Measurements from ENCODE around the gene IP6K3. TPM values are rescaled to one million over a fixed set of nuclear protein-coding genes. Genes with fewer than 3 reads are reported as not detected.

The IP6K3 gene
- total RNA-seq, 1 experiment from 2014 or later, result not detected

DNA sequence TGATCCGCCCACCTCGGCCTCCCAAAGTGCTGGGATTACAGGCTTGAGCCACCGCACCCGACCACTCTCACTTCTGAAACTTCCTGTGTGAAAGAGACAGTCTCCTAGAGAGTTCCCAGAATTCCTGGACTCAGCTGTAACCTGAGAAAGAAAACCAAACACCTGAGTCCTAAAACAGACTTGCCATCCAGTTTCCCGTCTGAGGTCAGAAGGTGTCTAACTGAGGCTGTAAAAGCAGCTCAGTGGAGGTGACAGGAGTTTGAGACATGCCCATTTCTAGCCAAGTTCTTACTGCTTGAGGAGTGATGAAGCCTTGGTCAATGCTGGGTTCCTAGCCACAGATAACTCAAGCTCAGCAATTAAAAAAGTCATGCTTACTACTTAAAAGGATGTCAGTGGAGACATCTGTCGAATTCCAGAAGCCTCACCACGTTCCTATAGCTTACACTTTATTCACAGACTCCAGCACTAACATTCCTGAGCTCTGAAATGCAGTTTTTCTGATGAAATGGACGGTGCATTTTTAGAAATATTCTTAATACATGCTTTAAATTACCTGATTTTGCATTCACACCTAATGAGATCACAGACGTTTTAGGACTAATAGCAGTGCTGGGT, 41.3 kb downstream of the IP6K3 start:
- no peak for DNase-seq (ENCODE audit: low read depth, low spot score)
- in situ Hi-C loops (cut with HindIII; ENCODE audit: low pct_unique_long_range_greater_than_20kb, low sequenced_read_pairs), result no loop called here

DNA sequence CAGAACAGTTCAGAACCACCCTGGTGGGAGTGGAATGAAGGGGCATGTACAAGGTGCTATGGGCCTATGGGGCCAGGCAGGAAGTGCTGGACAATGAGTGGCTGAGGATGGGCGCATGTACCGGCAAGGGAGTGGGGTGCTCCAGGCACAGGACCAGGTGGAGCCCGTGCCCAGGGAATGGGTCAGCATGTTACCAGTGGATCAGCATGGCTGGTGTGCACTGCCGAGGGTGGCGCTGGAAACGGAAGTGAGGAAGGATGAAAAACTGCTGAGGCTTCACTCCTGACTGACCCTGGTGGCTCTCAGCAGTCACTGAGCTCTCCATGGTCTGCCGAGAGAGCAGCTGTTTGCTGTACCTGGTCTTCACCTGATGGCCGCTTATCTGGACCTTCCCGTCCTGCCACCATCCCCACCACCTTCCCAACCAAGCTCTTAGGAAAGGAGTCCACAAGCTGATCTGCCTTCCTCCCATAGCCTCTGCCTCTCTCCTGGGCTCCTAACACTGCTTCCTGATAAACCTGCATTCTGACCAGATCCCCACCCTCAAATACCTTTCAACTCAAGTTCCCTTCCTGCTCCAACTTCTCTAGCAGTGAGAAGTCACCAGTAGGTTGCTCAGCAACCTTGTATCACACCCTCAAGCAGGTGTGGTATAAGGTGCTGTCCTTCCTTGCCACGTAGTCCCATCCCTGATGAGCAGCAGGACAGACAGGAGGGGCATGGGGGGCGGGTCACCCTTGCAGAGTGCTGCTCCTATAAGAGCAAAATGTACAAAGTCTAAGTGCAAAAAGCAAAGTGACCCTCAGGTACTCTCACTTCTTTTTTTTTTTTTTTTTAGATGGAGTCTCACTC, 42.3 kb downstream of the IP6K3 start:
- no peak for DNase-seq (ENCODE audit: low read depth, low spot score)
- in situ Hi-C loops (cut with HindIII; ENCODE audit: low pct_unique_long_range_greater_than_20kb, low sequenced_read_pairs), result no loop called here

DNA sequence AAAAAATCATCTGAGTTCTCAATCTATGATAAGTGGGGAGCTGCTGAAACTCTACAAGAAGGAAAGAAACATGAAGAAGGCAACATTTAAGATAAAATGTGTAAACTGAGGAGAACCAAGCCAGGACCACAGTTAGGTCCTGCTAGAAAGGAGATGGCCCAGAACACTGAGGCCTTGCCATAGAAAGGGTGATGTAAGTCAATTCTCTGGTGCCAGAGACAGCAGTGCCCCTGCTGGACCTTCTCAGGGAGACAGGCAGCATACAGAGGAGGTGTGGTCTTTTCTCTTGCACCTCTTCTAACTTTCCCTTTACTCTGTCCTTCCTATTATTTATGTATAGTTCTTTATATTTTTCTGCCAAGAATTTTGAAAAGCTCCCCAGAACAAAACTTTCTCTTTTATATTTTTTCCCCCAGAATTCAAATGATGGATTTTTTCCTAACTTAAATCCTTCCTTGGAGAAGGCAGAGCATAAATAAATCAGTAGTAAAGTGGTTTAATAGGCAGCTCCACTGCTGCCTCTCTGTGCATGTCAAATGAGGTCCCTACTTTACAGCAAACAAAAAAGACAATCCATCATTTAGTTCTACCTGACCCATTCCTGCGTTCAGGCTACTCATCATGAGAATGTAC, 44.2 kb downstream of the IP6K3 start:
- in situ Hi-C loops (cut with HindIII; ENCODE audit: low pct_unique_long_range_greater_than_20kb, low sequenced_read_pairs), result no loop called here

DNA sequence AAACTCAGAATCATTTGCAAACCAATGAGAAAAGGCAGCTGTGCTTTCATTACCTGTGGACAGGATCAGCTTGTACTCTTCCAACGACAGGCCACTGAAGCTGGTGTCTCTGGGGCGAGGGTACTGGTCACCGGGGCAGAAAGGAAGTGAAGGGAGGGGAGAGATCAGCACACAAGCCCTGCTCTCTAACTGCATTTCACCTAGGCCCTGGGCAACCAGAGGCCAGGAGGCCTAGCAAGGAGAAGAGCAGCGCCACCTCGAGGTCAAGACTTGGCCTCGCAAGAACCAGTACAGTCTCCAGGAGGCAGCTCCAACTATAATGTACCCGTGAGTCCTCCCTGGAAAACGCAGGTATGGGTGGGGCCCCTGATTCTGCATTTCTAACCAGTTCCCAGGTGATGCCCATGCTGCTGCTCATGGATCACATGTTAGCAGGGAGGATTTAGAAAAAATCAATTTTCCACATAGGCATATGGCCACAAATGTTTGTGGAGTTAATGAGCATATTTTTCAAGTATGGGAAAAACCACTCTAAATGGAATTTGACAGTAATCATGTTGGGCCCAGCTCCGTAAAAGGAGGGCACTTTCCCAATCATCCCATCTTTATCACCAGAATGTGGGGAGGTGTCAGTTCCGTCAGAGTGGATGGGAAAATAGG, 46.2 kb downstream of the IP6K3 start:
- peak; percentile 86 for DNase-seq (ENCODE audit: low read depth, low spot score)
- in situ Hi-C loops (cut with HindIII; ENCODE audit: low pct_unique_long_range_greater_than_20kb, low sequenced_read_pairs), result no loop called here

More for the DNA sequence above, 44.2 kb downstream of the IP6K3 start:
- DNase-seq (ENCODE audit: low read depth, low spot score), result peak; percentile 65

DNA sequence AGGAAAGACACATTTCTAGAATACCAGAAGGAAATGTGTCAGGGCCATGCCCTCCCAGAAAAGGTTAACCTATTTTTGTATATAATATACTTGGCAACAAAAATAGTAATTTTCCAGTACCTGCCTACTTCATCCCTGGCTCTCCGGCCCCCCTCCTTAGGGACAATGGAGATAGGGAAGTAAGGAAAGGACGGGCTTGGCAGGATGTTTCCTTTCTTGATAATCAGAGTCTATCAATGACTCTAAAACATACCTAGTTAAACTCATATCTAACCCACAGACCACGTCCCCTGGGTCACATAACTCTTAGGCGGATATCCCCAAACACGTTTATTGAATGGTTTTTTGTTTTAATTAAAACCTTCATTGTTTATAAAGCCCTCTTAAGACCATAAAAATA, 47.0 kb downstream of the IP6K3 start:
- in situ Hi-C loops (cut with HindIII; ENCODE audit: low pct_unique_long_range_greater_than_20kb, low sequenced_read_pairs), result no loop called here

DNA sequence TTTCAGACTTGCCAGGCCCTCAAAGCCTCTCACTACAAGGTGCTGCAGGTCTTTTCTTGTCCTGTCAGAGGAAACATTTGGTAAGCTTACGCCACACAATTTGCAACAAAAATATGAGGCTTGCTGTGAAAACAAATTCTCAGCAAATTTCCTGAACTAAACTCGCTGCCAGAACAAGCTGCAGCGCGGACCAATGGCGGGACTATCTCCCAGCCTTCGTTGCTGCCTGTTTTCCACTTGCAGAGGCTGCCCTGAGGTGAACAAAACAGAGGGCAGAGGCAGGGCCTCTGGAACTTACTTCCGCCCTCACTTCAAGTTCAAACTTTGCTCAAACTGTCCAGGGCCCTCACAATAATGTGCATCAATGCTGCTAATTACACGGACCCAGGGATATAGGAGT, 47.6 kb downstream of the IP6K3 start:
- DNase-seq (ENCODE audit: low read depth, low spot score), result no peak
- in situ Hi-C loops (cut with HindIII; ENCODE audit: low pct_unique_long_range_greater_than_20kb, low sequenced_read_pairs), result no loop called here

More for the DNA sequence above, 47.0 kb downstream of the IP6K3 start:
- no peak for DNase-seq (ENCODE audit: low read depth, low spot score)

DNA sequence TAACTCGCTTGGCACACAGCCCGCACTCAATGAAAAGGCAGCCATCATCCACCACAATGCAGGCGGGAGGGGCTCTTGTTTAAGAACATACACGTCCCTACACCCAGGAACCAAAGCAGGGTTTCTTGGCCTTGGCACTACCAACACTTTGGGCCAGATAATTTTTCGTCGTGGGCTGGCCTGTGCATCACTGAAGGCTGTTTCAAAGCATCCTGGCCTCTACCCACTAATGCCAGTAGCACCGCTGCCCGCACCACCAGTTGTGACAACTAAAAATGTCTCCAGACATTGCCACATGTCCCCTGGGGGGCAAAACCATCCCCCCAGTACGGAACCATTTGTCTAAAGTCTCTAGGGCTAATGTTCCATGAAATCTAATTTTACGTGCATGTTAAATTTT, 48.2 kb downstream of the IP6K3 start:
- DNase-seq (ENCODE audit: low read depth, low spot score), result no peak

DNA sequence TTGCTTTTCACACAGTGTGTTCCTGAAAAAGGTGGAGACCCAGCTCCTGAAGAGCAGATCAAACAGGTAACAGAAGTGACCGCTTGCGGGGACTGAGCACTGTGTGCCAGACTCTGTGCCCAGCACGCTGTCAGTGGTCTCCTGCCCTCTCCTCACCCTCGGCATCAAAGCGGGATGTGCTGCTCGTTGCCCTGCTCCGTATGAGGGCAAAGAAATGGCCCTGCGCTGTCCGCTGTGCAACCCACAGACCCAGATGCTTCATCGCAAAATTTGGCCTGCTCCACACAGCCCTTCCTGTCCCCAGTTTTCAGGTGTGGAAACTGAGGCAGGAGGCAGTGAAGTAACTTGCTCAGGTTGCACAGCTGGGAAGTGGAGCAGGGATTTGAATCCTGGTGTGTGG, 48.9 kb downstream of the IP6K3 start:
- in situ Hi-C loops (cut with HindIII; ENCODE audit: low pct_unique_long_range_greater_than_20kb, low sequenced_read_pairs), result no loop called here
- no peak for DNase-seq (ENCODE audit: low read depth, low spot score)

More for the DNA sequence above, 48.2 kb downstream of the IP6K3 start:
- in situ Hi-C loops (cut with HindIII; ENCODE audit: low pct_unique_long_range_greater_than_20kb, low sequenced_read_pairs), result no loop called here

DNA sequence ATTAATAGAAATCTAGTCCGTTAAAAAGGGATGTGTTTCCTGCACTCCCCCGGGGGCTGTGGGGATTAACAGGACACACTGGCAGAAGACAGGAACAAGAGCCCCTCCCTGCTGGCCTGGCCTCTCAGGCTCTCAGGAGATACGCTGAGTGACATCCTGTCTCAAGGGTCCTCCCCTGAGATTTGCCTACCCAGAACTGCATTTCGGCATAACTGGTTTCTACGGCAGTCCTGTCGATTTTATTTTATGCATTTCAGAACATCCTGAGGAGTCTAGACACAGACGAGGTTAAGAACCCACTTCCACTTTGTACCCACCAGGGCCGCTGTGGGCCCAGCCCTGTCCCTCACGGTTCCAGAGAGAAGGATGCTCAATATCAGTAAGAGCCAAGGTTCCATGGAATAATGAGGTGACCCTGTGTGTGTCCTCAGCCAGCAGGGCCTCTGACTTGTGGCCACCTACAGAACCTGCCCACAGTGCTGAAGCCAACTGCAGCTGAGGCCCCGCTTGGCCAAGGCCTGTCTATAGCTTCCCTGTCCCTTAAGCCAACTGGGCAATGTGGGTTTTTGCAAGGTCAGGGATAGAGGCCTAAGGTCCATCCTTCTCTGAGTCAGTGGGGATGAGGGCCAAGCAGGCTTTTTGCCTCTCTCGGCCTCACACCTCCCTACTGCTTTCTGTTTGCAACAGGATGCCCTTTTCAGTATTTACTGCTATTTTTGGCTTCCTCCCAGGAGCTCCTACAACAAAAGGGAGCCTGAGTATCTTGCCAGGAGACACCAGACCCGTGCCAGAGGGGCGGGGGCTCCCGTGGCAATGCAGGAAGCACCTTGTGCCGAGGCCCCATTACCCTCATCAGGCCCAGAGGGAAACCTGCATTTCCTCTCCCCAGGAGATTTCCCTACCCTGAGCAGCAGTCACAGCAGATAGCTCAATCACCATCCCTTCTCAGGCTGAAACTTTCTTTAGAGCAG, 49.9 kb downstream of the IP6K3 start:
- in situ Hi-C loops (cut with HindIII; ENCODE audit: low pct_unique_long_range_greater_than_20kb, low sequenced_read_pairs), result no loop called here
- peak; percentile 69 for DNase-seq (ENCODE audit: low read depth, low spot score)

DNA sequence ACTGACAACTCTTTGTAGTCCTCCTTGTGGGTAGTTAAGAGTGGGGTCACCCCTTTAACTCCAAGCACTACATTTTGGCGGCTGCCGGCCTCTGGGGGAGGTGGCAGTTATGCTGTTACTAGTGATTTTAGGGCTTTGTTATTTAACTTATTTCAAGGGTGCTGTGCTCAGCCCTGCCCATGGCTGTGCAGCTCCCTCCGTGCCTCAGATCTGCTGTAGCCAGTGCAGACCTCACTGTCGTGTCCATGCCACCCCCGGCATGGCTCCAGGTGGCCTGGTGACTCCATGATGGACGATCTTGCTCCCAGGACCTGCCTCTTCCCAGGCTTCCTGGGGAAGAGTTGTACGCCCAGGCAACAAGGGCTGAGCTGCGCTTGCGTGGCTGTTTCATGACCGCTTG, 50.6 kb downstream of the IP6K3 start:
- no peak for DNase-seq (ENCODE audit: low read depth, low spot score)
- in situ Hi-C loops (cut with HindIII; ENCODE audit: low pct_unique_long_range_greater_than_20kb, low sequenced_read_pairs), result no loop called here

DNA sequence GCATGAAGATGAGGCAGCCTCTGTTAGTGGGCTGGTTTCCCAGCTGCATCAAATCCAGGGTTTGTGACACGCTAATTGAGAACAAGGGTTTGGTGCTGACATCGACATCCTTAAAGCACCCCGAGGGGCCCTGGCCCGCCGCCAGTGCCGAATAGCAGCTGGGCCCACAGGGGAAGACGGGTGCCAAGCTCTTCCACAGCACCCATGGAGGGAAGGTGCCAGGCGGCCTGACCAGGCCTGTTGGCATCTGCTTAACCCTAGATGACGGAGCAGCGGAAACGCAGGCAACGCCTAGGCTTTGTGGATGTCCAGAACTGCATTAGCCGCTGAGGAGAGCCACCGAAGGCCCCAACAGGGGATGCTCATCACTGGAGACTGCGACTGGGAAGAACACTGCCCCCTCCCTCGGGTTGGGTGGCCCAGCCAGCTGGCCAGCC, 51.2 kb downstream of the IP6K3 start:
- in situ Hi-C loops (cut with HindIII; ENCODE audit: low pct_unique_long_range_greater_than_20kb, low sequenced_read_pairs), result no loop called here
- DNase-seq (ENCODE audit: low read depth, low spot score), result no peak

DNA sequence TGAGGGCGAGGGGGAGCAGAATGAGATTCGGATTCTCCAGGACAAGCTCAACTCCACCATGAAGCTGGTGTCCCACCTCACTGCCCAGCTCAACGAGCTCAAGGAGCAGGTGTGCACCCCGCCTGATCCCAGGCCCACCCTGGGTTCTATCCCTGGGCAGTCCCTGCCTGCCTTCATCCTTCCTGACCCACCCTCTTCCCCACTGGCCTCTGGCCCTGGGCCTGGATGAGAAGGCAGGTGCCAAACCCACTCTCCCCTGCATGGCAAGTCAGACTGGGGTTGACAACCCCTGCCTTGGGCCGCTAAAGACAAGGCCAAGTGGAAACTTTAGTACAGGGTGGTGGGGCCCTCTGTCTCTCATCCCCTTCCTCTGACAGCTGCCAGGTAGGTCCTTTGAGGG, 51.7 kb downstream of the IP6K3 start:
- DNase-seq (ENCODE audit: low read depth, low spot score), result no peak
- in situ Hi-C loops (cut with HindIII; ENCODE audit: low pct_unique_long_range_greater_than_20kb, low sequenced_read_pairs), result no loop called here

DNA sequence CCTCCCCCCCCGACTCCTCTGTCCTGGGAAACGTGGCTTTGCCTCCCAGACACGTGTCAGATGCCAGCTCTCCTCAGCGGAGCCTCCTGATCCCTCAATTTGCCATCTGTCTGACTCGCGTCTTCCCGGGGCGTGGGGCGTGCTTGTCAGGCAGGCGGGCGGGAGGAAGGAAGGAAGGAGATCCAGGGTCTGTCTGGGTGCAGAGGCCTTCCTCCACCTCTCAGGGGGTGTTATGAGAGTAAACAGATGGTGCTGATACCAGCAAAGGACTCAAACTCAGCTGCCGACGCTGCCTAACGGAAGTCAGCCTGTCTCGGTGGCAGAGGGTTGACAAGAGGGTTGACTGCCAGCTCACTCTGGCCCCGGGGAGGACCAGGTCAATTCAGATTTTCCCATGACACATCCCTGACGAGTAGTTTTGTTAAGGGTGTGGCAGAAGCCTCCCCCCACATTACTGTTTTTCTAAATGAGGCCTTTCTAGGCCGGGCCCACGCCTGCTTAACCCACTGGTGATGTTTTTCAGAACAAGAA, 52.2 kb downstream of the IP6K3 start:
- no peak for DNase-seq (ENCODE audit: low read depth, low spot score)
- in situ Hi-C loops (cut with HindIII; ENCODE audit: low pct_unique_long_range_greater_than_20kb, low sequenced_read_pairs), result no loop called here

DNA sequence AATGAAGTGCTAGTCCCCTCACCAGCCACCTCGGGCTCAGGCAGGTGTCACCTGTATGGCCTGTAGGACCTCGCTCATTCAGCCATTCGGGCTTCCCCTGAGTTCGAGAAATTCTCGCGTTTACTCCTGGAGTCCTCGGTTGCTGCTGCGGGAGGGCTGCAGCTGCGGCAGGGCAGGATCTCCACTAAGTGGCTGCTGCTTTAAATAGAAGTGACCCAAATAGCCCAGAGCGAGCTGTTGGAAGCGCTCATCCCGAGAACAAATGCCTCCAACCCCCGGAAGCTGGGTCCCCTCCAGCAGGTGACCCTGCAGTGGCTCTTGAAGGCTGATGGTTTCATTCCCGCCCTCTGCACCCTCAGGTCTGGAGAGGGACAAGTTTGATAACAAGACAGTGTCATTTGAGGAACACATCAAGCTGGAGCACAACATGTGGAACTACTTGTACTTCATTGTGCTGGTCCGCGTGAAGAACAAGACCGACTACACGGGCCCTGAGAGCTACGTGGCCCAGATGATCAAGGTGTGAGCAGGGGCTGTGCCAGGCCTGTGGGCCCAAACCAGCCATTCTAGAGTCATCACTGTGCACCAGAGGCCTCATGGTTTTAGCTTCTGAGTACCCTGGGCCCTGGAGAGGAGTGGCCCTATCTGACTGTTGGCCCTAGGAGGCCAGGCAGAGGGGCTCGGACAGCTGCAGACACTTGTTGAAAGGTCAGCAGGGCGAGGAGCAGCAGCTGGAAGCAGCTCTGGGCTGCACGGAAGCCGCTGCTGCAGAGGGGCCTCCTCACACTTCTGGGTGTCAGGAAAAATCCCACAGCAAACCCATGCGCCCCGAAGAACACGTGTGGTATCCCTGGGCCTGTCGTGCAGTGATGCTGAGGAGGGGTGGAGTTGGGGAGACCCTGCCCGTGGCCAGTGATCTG, 53.3 kb downstream of the IP6K3 start:
- no peak for DNase-seq (ENCODE audit: low read depth, low spot score)
- in situ Hi-C loops (cut with HindIII; ENCODE audit: low pct_unique_long_range_greater_than_20kb, low sequenced_read_pairs), result no loop called here

DNA sequence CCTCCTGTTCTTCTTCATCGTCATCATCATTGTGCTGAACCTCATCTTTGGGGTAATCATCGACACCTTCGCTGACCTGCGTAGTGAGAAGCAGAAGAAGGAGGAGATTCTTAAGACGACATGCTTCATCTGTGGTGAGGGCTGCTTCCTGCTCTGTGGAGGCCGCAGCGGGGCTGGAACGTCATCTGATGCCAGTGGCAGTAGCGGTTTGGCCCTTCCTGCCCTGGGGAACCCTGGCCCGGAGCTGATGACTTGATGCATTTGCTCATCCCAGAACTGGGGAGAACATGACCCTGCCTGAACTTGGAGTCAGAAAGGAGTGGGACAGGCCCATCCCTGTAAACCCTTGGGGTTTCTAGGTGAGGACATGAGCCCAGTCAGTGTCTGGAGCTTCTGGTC, 53.9 kb downstream of the IP6K3 start:
- in situ Hi-C loops (cut with HindIII; ENCODE audit: low pct_unique_long_range_greater_than_20kb, low sequenced_read_pairs), result no loop called here
- DNase-seq (ENCODE audit: low read depth, low spot score), result no peak
